HG03097 (cell line): ENCODE measurements around the gene PDE4D.
"Not testable (repeated sequence)": the region's sequence is repeated elsewhere in the genome, so short reads cannot be mapped to it uniquely, and the experiment has no call there.

Experiments
- ATAC-seq: cut with Tn5 transposase; IDR thresholded peaks from one replicate; pipeline ENCODE4 v1.9.1; 2021; ENCODE audit not compliant: unreplicated experiment, low FRiP score

The PDE4D gene

DNA sequence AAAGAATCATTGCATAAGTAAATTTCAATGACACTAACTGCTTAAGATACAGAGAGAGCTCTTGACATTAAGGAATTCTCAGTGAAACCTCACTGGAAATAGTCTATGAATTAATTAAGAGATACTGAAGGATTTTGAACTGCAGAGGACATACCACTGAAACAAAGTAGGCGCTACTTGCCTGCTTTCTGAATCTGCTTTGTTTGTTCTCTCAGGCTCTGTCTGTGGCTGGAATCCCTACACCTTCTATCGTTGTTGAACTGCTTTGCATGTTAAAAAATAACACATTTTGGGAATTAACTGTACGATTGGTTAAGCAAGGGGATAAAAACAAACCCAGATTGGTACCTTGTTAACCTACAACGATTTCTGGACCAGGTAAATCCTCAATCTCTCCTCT is 435.2 kb downstream of the PDE4D start:
- ATAC-seq = no peak

- ATAC-seq = no peak
Measured at GRCh38 chr5:59449905-59450644, 443.5 kb downstream of the PDE4D start.

DNA sequence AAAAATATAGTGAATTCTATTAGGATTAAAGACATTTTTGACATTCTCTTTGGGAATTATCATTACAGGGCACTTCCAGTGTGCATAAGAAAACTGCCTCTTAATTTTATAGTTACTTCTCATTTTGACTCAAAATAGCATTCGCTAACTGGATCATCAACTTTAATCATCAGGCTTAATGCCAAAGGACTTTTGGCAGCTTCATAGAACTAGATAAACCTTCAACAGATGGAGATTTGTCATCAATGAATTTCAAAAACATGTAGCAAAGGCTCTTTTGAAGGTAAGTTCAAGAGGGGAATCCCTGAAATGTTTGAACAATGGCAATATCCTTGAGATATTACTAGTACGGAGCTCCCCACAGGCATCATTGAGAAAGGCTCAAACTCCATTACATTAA is 447.2 kb downstream of the PDE4D start:
- no peak for ATAC-seq

- ATAC-seq = no peak
Measured at GRCh38 chr5:59445741-59446140, 447.8 kb downstream of the PDE4D start.

DNA sequence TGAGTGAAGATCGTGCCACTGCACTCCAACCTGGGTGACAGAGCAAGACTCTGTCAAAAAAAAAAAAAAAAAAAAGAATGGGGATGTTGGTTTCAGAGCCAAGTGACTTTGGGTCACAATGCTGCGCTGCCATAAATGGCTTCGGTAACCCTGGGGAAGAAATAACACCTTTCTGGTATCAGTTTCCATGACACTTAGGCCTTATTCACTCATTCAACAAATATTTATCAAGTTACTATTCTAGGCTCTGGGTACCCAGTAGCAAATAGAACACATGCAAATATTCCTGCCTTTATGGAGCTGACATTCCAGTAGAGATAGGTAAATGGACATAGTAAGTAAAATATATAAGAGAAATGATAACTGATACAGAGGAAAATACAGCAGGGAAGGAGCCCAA is 454.2 kb downstream of the PDE4D start:
- ATAC-seq = no peak

DNA sequence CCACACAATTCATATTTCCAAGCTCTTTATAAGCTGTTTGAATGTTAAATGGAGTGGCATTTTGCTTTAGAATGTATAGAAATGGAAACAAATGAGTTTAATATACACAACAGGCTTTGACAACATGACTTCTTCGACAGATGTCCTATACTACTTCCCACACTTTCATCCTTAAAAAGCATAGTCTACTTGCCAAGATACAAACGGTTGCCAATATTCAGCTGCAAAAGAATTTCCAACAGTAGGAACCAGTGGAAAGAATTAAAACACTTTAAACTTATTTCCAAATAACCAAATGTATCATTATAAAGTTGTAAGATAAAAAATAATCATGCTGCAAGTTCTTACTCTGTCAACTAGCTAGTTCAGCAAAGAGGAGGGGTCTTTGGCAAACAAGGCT is 456.4 kb downstream of the PDE4D start:
- no peak for ATAC-seq

DNA sequence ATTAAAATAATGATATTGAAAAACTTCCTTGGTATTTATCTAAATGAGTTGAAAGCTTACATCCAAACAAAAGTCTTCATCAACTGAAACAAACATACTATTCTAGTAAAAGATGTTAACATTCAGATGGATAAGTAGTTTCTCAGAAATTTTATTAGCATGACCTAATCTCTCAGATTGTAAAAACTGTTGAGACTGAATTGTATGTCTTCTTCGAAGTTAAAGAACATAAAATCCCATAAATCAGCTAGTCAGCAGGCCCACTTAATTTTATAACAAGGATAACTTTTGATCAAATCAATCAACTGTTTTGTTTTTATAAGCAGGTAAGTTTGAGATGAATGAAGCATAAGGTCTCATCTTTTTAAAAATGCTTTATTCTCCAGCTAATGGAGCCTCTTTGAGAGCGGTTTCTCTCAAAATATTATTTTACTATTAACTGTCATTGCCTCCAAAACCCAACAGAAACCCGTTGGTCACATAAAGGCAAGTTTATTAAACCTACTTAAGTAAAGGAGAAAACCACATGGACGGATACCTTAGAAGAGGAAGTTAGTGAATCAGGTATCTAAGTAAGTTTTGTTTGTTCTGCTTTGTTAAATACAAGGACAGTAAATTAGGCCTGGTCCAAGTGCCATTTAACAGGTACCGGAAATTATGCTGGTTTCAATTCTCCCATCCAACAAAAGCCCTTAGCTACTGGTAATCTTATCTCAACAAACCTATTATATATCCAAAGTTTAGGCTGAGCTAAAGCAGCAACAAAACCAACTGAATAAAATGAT is 457.0 kb downstream of the PDE4D start:
- ATAC-seq = no peak

DNA sequence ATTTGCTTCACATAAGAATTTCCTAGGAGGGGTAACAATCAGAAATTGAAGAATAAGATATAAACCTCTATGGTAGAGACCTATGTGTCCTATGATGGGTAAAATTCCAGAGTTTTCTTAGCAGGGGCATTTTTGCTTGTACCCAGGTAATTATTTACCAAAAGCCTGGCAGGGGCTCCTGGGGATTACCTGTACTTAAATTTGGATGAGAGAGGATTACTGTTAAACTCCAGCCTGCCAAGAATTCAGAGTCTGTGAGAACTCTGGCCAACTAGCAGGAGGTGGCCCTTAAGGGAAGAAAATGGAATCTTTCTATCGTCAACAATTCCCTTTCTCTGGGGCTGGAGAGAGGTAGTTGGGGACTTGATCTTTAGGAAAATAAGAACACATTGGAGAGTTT is 460.4 kb downstream of the PDE4D start:
- no peak for ATAC-seq

DNA sequence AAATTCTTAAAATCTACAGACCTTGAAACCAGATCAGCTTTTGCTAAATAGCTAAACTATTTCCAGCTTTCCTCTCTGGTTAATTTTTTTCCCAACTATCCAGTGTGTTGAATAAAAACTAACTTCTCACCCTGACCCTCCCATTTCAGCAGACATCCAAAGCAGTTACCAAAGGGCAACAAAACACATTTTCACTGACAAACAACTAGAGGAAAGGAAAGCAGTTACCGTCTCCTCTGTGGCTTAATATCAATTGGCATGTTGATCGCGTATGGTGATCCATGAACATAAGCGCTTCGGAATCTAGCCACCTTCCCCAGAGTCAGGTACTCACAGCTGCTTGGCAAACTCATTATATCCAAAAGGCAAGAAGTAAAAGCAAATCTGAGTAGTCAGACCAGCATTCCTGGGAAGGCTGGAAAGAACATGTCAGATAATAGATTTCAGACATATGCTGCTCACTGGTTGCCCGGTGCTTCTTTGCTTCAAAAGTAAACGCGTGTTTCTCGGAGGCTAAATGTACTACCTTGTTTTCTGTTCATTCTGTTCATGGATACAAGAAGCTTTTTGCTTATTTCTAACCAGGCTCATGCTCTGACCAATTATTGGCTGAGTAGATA is 463.4 kb downstream of the PDE4D start:
- no peak for ATAC-seq

DNA sequence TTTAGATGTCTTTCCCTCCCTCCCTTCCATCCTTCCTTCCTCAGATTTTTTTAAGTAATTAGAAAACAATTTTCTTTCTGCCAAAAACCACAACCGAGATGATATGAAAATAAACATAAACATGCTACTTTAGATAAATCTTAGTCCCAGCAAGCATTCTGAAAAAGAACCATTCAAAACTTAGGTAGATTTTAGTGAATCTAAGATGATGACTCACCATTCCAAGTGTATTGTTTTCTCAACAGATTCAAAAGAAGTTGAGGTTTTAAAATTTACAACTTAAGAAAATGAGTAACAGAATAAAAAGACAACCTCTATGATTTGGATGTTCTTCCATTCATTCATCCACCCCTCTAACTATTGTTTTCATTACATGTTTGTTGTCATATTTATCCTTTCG is 465.1 kb downstream of the PDE4D start:
- no peak for ATAC-seq

DNA sequence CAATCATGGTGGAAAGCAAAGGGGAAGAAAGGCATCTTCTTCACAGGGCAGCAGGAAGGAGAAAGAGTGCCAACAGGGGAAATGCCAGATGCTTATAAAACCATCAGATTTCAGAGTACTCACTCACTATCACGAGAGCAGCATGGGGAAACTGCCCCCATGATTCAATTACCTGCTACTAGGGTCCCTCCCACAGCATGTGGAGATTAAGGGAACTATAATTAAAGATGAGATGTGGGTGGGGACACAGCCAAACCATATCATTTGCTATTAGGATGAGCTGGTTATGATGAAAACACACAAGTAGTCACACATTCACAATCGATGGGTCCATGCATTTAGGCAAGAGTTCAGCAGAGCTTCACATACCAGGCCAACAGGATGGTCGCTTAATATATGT is 469.0 kb downstream of the PDE4D start:
- no peak for ATAC-seq

- ATAC-seq = no peak
Measured at GRCh38 chr5:59423021-59423420, 470.5 kb downstream of the PDE4D start.

DNA sequence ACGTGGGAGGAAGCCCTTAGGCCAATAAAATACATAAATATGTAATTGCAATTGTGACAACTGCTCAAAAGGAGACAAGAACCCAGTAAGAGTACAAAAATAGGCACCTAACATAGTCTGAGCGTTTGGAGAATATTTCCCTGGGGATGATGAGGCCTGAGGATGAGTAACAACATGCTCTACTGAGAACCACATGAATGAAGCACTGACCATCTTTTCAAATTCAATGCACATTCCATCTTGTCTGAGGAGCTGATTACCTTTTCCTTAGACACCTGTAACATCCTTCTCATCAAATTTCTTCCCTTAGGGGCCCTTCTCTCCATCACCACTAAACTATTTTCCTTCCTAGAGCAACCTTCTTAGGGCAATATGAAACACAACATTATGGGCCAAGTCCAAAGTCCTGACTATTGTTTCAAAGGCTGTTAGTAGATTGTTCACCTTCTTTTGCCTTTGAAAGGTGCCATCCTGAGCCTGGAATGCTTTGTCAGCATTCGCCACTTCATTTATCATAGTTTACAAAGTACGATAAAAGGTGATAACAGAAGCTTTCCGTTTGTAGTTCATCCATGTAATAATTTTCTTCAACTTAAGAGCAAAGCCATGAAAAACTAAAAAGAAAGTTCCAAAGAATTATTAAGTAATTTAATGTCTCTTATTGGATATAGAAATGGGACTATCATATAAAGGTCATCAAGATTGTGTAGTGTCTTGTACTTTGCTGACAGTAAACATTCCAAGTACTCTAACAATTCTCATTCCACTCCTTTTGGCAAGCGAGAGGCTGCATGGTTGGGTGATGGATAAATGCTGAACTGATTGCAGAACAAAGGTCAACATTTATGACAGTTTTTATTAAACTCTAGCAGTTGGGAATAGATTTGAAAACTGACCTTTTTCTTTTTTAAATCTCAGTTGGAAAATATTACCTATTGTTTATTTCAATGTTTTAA is 471.3 kb downstream of the PDE4D start:
- no peak for ATAC-seq

DNA sequence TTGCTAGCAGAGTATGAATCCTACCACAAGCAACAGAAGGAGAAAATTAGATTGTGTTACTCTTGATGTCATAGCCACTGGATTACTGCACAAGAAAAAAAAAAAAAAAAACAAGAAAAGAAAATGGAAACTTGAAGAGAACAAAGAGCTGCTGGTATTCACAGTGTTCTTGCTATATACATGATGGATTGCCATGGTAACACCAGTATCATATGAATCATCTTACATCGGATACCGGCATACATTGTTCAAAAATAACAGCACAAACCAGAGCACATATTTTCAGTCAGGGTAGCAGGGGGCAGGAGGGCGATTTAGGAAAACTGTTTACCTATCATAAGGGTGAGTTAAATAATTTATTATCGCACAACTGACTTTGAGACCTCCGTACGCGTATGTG is 472.9 kb downstream of the PDE4D start:
- ATAC-seq = no peak

DNA sequence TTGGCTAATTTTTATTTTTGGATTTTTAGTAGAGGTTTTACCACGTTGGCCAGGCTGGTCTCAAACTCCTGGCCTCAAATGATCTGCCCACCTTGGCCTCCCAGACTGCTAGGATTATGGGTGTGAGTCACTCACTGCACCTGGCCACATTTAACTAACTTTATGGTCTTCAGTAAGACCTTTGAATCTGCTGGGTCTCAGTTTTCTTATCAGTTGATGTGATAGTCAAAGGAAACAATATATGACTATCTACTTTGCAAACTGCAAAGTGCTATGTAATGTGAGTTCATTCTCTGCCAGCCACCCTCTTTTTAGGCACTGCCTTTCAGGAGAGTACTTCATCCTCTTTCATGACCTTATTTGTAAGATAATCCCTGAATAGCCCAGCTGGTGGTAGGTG is 474.7 kb downstream of the PDE4D start:
- no peak for ATAC-seq

- no peak for ATAC-seq
Measured at GRCh38 chr5:59416451-59416850, 477.1 kb downstream of the PDE4D start.

GRCh38 chr5:59416026-59416425 is 477.5 kb downstream of the PDE4D start:
- ATAC-seq = no peak

- no peak for ATAC-seq
Measured at GRCh38 chr5:59412428-59412827, 481.1 kb downstream of the PDE4D start.

DNA sequence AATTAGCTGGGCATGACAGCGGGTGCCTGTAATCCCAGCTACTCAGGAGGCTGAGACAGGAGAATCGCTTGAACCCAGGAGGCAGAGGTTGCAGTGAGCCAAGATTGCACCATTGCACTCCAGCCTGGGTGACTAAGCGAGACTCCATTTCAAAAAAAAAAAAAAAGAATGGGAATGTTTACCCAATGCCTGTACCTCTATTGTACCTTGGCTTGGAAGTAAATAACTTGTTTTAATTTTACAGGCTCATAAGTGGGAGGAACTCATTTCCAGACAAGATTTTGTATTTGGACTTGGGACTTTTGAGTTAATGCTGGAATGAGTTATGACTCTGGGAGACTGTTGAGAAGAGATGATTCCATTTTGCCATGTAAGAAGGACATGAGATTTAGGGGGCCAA is 484.5 kb downstream of the PDE4D start:
- not testable (repeated sequence) for ATAC-seq

- no peak for ATAC-seq
Measured at GRCh38 chr5:59407967-59408366, 485.6 kb downstream of the PDE4D start.

DNA sequence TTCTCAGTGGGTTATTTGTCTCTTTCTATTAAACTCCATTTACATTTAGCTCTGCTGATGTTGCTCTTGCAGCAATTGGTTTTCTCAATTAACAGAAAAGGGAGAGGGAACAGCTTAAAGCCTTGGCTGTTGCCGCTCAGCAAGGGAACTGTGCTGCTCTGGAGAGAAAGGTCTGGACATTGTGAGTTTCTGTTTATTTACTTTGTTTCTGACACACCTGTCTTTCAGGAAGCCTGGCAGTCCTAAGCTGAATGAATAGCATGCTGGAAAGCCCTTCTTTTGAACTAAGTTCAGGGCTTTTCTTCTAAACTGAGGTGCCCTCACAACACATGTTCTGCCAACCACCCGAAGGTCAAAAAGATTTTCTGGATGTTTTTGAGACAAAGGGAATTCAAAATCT is 491.9 kb downstream of the PDE4D start:
- ATAC-seq = no peak
